ENCODE results near the gene USP48.
"Not testable (repeated sequence)": the region's sequence is repeated elsewhere in the genome, so short reads cannot be mapped to it uniquely, and the experiment has no call there.

Gene USP48

DNA sequence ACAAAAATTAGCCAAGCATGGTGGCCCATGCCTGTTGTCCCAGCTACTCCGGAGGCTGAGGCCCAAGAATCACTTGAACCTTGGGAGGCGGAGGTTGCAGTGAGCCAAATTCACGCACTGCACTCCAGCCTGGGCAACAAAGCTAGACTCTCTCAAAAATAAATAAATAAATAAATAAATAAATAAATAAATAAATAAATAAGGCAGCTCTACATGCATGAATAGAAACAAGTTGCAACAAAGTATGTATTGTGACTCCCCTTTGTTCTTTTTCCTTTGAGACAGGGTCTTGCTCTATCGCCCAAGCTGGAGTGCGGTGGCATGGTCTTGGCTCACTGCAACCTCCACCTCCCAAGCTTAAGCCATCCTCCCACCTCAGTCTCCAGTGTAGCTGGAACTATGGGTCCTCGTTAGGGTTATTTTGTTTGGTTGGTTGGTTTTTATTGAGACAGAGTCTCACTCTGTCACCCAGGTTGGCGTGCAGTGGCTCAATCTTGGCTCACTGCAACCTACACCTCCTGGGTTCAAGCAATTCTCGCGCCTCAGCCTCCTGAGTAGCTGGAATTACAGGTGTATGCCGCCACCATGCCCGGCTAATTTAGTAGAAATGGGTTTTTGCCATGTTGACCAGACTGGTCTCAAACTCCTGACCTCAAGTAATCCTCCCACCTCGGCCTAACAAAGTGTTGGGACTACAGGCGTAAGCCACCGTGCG lies 8.0 kb downstream of the USP48 start:
- no peak for DNase-seq

DNA sequence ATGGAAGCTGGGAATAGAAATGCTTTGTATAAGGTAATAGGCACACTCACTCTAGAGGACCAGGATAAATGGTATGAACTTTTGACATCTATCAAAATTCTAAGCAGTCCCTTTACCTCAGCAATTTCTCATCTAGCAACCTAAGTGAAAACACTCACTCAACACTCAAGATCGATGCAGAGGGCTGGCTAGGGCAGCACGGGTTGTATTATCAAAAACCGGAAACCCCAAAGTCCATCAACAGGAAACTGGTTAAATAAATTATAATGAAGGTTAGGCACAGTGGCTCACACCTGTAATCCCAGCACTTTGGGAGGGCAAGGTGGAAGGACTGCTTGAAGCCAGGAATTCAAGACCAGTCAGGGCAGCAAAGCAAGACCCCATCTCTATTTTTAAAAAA lies 9.4 kb downstream of the USP48 start:
- no peak for DNase-seq

DNA sequence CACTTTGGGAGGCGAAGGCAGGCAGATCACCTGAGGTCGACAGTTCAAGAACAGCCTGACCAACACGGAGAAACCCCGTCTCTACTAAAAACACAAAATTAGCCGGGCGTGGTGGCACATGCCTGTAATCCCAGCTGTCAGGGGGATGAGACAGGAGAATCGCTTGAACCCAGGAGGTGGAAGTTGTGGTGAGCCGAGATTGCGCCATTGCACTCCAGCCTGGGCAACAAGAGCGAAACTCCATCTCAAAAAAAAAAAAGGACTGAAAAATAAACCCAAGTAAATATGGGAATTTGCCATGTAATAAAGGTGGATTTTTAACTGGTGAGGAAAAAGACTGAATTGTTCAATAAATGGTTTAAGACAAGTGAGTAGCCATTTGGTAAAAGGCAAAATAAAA lies 11.3 kb downstream of the USP48 start:
- not testable (repeated sequence) for DNase-seq

DNA sequence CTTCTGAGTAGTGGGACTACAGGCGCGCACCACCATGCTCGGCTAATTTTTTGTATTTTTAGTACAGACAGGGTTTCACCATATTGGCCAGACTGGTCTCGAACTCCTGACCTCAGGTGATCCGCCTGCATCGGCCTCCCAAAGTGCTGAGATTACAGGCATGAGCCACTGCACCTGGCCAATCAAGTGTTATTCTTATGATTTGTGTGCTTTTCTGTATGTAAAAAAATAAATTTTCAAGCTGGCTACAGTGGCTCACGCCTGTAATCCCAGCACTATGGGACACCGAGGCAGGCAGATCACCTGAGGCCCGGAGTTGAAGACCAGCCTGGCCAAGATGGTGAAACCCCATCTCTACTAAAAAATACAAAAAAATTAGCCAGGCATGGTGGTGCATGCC lies 12.3 kb downstream of the USP48 start:
- not testable (repeated sequence) for DNase-seq

DNA sequence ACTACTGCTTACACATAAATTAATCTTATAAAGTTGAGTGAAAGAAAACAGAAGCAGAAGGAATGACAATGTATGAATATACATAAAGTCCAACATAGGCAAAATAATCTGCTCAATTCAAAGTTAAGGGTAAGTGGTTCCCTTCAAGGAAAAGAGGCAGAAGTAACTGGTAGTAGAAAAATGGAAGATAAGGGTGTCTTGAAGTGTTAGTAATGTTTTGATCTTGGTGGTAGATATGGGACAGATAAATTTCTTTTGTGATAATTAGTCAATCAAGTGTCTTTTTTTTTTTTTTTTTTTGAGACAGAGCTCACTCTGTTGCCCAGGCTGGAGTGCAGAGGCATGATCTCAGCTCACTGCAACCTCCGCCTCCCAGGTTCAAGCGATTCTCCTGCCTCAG lies 12.7 kb downstream of the USP48 start:
- DNase-seq: no peak

DNA sequence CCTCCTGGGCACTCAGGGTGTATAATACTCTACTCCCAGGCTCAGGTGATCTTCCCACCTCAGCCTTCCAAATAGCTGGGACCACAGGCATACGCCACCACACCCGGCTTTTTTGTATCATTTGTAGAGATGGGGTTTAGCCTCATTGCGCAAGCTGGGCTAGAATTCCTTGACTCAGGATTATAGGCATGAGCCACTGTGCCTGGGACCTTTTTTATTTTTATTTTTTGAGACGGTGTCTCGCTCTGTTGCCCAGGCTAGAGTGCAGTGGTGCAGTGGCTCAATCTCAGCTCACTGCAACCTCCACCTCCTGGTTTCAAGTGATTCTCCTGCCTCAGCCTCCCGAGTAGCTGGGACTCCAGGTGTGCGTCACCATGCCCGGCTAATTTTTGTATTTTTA lies 15.8 kb downstream of the USP48 start:
- not testable (repeated sequence) for DNase-seq

DNA sequence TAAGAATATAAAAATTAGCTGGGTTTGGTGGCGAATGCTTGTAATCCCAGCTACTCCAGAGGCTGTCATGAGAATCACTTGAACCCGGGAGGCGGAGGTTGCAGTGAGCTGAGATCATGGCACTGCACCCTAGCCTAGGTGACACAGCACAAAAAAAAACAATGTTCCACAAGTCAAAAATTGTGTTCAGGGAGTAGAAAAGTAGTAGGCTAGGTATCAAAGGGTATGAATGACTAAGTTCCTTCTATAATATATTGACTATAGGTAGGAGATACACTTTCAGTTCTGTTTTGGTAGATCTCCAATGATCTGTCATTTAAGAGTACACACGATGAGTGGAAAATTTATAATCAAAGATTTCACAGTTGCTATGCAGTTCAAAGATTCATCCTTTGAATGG lies 16.7 kb downstream of the USP48 start:
- no peak for DNase-seq

DNA sequence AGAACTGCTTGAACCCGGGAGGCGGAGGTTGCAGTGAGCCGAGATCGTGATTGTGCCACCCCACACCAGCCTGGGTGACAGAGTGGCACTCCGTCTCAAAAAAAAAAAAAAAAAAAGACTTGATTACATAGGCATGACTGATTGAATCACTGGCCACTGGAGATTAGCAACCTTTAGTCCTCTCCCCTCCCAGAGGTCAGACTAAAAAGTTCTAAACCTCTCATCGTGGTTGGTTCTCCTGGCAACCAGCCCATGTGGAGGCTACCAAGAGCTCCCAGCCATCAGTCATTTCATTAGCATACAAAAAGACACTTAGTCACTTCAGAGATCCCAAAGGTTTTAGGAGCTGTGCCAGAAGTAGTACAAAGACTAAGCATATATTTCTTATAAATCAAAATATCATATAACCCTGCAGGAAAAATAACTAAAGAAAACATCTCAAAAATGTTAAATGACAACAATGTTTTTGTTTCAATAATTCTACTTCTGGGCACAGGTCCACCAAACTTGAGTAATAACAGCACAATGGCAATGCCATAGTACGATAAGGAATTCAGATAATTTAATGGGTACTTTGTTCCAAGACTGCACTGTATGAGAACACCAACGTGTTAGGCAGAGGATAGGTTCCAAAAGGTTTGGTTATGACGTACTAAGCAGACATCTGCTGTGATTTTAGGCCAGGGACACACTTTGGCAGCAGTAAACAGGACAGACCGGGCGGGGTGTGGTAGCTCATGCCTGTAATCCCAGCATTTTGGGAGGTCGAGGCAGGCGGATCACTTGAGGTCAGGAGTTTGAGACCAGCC lies 18.1 kb downstream of the USP48 start:
- no peak for DNase-seq

DNA sequence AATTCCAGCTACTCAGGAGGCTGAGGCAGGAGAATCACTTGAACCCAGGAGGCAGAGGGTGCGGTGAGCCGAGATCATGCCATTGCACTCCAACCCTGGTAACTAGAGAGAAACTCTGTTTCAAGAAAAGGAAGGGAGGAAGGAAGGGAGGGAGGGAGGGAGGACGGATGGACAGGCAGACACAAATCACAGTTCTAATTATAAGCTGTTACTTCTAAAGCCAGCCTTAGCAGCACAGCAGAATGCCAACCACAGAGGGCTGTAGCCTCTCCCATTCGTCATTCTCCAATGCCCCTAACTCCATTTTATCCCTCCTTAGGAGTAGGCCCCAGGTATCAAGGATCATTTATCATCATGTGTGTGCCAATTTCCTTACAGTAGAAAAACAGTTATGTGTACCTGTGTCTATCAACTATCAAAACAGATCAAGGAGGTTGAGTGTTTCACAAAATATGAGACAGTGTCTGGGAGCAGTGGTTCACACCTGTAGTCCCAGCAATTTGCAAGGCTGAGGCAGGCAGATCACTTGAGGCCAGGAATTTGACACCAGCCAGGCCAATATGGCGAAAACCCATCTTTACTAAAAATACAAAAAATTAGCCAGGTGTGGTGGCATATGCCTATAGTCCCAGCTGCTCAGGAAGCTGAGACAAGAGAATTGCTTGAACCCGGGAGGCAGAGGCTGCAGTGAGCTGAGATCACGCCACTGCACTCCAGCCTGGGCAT lies 19.1 kb downstream of the USP48 start:
- no peak for DNase-seq

DNA sequence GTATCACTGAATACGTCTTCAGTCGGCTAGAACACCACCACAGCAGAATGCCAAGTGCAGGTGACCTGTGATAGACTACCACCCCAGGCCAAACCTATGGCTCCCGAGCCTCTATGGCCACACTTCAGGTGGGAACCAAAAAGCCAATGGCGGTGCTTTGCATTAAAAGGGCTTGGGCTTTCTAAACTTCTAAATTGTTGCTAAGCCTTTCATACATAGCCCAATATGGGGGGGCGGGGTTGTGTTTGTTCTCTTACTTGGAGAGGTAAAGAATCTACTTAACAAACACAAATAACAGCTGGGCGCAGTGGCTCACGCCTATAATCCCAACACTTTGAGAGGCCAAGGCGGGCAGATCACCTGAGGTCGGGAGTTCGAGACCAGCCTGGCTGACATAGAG lies 19.7 kb downstream of the USP48 start:
- DNase-seq: no peak

DNA sequence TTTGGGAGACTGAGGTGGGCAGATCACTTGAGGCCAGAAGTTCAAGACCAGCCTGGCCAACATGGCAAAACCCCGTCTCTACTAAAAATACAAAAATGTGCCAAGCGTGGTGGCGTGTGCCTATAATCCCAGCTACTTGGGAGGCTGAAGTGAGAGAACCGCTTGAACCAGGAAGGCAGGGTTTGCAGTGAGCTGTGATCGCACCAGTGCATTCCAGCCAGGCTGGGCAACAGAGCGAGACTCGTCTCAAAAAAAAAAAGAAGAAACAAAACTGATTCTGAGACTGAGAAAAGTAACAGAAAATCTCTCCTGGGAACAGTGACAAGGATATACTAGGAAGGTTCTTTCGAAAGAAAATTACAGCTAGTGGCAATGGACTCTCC lies 20.9 kb downstream of the USP48 start:
- no peak for DNase-seq

DNA sequence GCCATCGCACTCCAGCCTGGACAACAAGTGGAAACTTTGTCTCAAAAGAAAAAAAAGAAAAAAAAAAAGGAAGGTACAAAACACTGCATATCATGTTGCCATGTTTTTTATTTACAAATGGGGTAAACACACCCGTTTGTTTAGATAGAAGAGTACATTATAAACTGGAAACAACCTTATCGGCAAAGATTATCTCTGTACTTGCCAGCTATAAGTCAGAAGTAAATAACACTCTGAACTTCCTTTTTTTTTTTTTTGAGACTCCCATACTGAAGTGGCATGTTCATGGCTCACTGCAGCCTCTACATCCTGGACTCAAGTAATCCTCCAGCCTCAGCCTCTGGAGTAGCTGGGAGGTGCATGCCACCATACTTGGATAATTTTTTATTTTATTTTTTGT lies 21.9 kb downstream of the USP48 start:
- no peak for DNase-seq

DNA sequence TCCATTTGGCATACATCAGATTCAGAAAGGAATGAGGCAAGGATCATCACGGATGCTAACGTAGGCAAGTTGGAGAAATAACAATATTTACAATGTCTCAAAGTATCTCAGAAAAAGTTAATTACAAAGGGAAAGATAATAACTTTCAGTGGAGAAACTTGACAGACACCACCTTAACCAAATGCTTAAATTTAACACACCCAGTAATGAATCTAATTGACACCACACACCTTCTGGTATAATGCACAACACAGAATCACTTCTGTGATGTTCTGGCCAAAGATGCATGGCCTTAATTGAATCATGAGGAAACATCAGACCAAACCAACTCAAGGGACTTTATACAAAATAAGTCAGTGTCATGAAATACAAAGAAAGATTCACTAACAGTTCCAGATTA lies 23.1 kb downstream of the USP48 start:
- DNase-seq: no peak

DNA sequence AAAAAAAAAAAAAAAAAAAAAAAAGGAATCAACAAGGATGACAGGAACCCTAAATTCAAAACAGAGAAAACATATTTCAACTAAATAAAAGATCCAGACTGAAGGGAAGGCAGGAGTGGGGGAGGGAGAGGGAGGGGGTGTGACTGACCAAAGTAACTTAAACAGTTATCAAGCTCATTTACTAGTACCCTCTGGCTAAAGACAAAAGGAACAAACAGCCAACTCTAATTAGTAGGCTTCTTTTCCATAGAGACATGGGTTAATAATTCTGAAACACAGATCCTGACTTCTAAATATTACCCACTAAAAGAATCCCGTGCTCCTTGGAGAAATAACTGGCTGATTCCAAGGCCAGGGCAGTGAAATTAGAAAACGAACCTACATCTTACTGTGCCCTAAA lies 23.8 kb downstream of the USP48 start:
- DNase-seq: no peak

DNA sequence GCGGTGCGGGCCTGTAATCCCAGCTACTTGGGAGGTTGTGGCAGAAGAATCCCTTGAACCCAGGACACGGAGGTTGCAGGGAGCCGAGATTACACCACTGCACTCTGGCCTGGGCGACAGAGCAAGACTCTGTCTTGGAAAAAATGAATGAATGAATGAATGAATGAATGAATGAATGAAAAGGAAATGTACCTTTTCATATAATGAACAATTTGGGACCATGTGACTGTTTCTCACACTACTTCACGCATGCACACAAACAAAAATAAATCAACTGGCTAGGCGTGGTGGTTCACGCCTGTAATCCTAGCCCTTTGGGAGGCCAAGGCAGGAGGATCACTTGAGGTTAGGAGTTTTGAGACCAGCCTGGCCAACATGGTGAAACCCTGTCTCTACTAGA lies 24.3 kb downstream of the USP48 start:
- DNase-seq: no peak

DNA sequence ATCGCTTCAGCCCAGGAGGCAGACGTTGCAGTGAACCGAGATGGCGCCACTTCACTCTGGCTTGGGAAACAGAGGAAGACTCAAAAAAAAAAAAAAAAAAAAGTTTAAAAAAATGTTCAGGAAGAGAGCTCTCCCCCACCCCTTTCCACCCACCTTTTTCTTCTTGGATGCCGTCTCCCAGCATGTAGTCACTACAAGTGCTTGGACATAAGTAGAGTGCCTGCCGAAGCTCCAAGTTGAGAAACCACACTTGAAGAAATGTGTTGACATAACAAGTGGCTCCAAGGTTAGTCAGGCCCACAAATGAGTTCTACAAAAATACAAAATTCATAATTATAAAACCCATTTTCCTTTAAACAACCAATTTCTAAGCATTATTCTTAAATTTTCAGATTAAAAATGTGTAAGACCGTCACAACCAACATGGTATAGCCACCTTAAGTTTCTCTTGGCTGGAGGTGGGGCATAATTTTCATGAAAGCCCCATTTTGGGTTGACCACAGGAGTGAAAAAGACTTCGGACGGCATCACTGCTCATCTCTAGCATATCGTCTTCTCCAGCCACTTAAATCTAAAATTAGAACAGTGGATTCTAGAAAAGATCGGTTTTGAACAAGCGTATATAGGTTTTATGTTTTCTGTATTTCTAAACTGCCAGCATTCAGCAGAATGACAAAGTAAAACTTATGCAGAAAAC lies 26.4 kb downstream of the USP48 start:
- no peak for DNase-seq

DNA sequence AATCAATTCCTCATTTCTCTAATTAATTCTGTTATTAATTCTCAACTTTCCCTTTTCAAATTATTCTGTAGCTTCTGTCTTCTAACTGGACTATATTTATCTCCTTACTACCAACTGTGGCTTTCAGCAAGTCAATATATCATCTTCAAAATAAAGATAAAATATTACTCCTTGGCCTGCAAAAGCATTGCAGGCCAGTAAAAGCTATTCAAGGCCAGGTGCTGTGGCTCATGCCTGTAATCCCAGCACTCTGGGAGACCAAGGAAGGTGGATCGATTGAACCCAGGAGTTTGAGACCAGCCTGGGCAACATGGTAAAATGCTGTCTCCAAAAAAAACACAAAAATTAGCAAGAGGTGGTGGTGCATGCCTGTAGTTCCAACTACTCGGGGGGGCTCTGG lies 27.9 kb downstream of the USP48 start:
- DNase-seq: no peak

DNA sequence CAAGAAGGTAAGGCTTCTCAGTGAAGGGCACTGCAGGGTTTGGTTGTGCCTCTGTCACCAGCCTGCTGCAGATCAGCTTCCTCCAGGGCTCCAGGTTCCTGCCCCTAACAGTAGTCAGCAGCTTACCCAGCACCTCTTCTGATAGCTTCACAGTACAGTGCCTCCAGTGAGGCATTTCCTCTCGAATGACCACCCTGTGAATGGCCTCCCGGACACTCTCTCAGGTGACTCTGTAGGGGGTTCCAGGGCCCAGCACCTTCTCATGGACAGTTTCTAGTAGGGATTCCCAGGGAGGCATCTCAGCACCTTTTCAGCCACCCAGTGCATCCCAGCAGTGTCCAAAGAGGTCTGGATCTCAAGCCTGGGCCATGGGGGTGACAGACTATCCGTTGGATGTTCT lies 28.4 kb downstream of the USP48 start:
- no peak for DNase-seq

DNA sequence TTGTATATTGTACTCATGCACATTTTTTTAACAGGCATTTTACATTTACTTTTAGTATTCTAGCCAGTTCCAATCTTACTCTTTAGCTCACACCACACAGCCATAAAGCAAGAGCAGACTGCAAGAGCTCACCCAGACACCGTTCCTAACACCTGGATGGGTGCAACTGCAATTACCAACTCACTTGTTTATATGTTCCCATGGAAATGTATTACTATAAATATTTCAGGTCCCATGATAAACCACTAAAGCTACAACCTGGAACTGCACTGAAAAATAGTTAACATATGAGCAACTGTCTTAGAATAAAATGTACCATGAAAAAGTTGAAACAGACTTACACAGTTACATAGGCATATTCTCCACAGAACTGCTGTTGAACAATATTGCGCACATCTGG lies 30.8 kb downstream of the USP48 start:
- DNase-seq: no peak

DNA sequence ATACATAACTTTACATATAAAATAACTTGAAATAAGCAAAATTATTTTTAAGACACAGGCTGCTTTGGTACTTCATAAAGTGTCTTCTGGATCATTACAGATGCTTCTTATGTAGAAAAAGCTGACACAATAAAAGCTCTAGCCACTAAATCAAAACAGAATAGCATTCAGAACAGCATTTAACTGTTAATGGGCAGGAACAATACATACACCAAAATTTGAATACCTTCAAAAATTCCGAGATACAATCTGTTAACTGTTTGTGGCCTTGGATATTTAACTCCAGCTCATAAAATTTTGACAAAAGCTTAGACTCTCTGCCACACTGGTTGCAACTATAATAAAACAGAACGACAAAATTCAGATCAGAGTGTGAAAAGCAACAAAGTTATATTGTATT lies 31.7 kb downstream of the USP48 start:
- DNase-seq: no peak

DNA sequence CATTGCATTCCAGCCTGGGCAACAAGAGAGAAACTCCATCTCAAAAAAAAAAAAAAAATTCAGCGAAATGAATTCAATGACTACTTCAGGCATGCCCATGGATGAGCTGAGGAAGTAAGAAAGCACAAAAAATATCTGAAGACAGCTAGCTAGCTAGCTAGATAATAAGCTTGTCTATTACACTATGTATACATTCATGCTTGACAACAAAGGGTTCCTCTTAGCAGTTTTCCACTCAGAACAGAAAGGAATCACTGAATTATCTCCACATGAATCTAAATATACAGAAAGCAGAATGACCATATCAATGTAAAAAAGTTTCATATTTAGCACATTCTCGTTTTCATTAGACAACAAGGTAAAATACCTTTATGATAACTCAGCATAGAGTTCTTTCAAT lies 32.1 kb downstream of the USP48 start:
- no peak for DNase-seq

DNA sequence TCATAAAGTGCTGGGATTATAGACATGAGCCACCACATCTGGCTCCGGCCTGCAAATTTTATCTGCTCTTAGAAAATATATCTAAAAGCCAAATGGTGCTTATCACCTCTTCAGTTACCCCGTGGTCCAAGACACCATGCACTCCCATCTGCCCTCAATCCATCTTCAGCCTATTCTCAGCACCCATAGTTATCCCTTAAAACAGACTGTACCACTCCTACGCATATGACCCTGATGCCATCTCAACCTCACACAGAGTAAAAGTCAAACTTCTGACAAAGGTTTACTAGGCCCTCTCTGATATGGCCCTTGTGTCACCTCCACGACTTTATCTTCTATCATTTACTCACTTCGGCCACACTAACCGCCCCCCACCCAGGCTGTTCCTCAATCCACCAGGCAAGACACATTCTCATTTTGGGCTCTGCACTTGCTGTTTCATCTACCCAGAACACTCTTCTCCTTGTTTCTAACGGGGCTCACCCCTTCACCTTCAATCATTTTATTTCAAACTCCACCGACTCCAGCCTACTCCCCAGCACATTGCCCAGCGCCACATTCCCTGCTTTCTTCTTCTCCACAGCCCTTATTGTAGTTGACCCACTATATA lies 33.0 kb downstream of the USP48 start:
- no peak for DNase-seq

DNA sequence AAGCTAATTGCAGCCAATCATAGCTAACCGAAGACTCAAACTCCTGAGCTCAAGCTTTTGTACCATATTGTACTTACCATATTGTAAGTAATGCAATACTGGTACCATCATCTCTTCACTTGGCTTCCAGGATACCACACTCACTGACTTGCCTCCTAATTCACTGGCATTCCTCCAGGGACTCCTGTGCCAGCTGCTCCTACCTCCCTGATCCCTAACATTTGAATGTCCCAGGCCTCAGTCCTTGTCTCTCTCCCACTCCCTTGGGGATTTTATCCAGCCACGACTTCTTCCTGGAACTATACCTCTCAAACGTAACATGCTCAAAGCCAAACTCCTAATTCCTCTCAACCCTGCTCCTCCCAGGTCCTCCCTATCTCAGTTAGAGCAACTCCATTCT lies 33.8 kb downstream of the USP48 start:
- no peak for DNase-seq

All from SIG-M5 (cell line).